Spleen (tissue), 11 donors: ENCODE results near the gene PALM. TPM values are rescaled to one million over a fixed set of nuclear protein-coding genes. Genes with fewer than 3 reads are reported as not detected.
"Not testable (repeated sequence)": the region's sequence is repeated elsewhere in the genome, so short reads cannot be mapped to it uniquely, and the experiment has no call there.

Source experiments
- DNase-seq: peaks from one replicate; pipeline ENCODE4 v3.0.0-alpha.2; 2020
- H3K27ac ChIP-seq, 8 donors: fragments of 200-600 bp; sonication (generic) in 7 of 8; 1 replicate in 4 of 8; 2 replicates in 4 of 8; pipeline versions ENCODE4 v1.5.0 to v1.8.0; 2016 to 2021; ENCODE audit warnings: inconsistent platforms in 4 of 8, mild to moderate bottlenecking in 4 of 8, moderate library complexity in 1 of 8
- H3K27me3 ChIP-seq, 7 donors: fragments of 200-600 bp; sonication (generic) in 6 of 7; replicated peaks in 1 of 7; 1 replicate in 4 of 7; 2 replicates in 3 of 7; pipeline versions ENCODE4 v1.5.0 to v1.8.0; 2016 to 2021; ENCODE audit warnings: inconsistent platforms in 3 of 7, mild to moderate bottlenecking in 1 of 7
- H3K36me3 ChIP-seq, 6 donors: fragments of 200-600 bp; sonication (generic) in 5 of 6; 1 replicate in 4 of 6; 2 replicates in 2 of 6; pipeline versions ENCODE4 v1.5.0 to v1.8.0; 2016 to 2021; ENCODE audit warnings: inconsistent platforms in 2 of 6
- H3K4me1 ChIP-seq, 6 donors: fragments of 200-600 bp; sonication (generic) in 5 of 6; 1 replicate in 3 of 6; 2 replicates in 3 of 6; pipeline versions ENCODE4 v1.5.0 to v1.8.0; 2016 to 2021; ENCODE audit warnings: inconsistent platforms in 3 of 6
- H3K4me3 ChIP-seq, 8 donors: fragments of 200-600 bp; sonication (generic) in 7 of 8; 1 replicate in 4 of 8; 2 replicates in 4 of 8; pipeline versions ENCODE4 v1.5.0 to v1.8.0; 2016 to 2021; ENCODE audit warnings: inconsistent platforms in 4 of 8, mild to moderate bottlenecking in 4 of 8, moderate library complexity in 2 of 8
- H3K9me3 ChIP-seq, 8 donors: fragments of 200-600 bp; sonication (generic) in 7 of 8; 1 replicate in 4 of 8; 2 replicates in 4 of 8; pipeline versions ENCODE4 v1.5.0 to v1.8.0; 2016 to 2021; ENCODE audit warnings: inconsistent platforms in 4 of 8
- CTCF ChIP-seq, 11 experiments: fragments of 200-600 bp in 7 of 11; fragments of 450-650 bp in 4 of 11; sonication (generic) in 4 of 11; IDR thresholded peaks in 8 of 11; conservative IDR thresholded peaks in 3 of 11; 1 replicate in 7 of 11; 2 replicates in 4 of 11; pipeline versions ENCODE4 v1.4.0 to v1.8.0; 2016 to 2021; ENCODE audit warnings: antibody characterized with exemption in 11 of 11, inconsistent platforms in 4 of 11, mild to moderate bottlenecking in 1 of 11
- POLR2A ChIP-seq, 3 donors: fragments of 450-650 bp; IDR thresholded peaks; one replicate each; pipeline ENCODE4 v1.5.1; 2017; ENCODE audit warnings: antibody characterized with exemption in 3 of 3, mild to moderate bottlenecking in 1 of 3
- POLR2AphosphoS5 ChIP-seq, 3 donors: sonication (generic); formaldehyde crosslinking; IDR thresholded peaks; one replicate each; pipeline ENCODE4 v1.5.1; 2017; ENCODE audit warnings: antibody characterized with exemption in 3 of 3
- WGBS, 5 donors: extraction: QIAGEN DNeasy Blood & Tissue Kit in 3 of 5; methylation state at CpG; one replicate each; pipeline versions ENCODE4 v1.1.5 to v1.1.7; 2013 to 2018; 5-methylcytosine and 5-hydroxymethylcytosine counted together
- intact Hi-C: fragments of 100-400 bp; cut with DNase I; formaldehyde crosslinking; loops from one replicate; pipeline ENCODE4 v1.15.0; 2023; ENCODE audit warnings: low total_unique reads
- polyA plus RNA-seq, 3 donors: library from polyadenylated mRNA; stranded (reverse); fragments of 200-250 nt; gene quantifications; one replicate each; pipeline ENCODE4 v1.2.1, GENCODE V29; 2013
- total RNA-seq, 7 donors: library from RNA; depleted of rRNA in 3 of 7; stranded (reverse); fragments of >200 nt in 3 of 7; fragmentation: NEBNext Ultra II Directional in 4 of 7; extraction: Animal tissue kit (Norgen Biotek cat#: 25700) in 4 of 7; gene quantifications; one replicate each; pipeline versions ENCODE4 v1.1.0 to v1.2.1, GENCODE V29; 2016 to 2021
- donor health status: healthy with polysubstance abuse.
- donor health status: DM: no; HTN: no; CAD: no; lungs with moderate emphysema.
- donor health status: DM: no; HTN: no; CAD: no.
- donor health status: Bipolar disorder and iron deficiency.
- donor health status: healthy.
- donor health status: DM: no; HTN: no; CAD: no.
- donor health status: DM: yes; HTN: yes; CAD: no.

The PALM gene
- total and polyA plus RNA-seq, 10 donors, result 6.0 to 80.1 (median 27.0) TPM

- 67 to 81% (median 77%) methylated on average over 16 to 18 of the region's 18 CpGs for WGBS, 5 donors
- no peak overlapping the region for H3K4me3 ChIP-seq
- TF ChIP-seq POLR2AphosphoS5 (IDR thresholded peaks at IDR 0.05) (no peak), CTCF (IDR thresholded peaks at IDR 0.05 in 8 of 11, conservative IDR thresholded peaks at IDR 0.05 in 3 of 11) (no peak), POLR2A (IDR thresholded peaks at IDR 0.05) (no peak)
- H3K27ac ChIP-seq, result no peak overlapping the region
- no peaks in the 10 kb centered on the region for H3K36me3 ChIP-seq
- no peak for DNase-seq
- H3K27me3 ChIP-seq, result peaks cover 0 to 13% (median 8%) of the 10 kb centered on the region in 7 donors
- H3K4me1 ChIP-seq, result peaks cover 0 to 9% (median 5%) of the 10 kb centered on the region in 6 donors
- H3K9me3 ChIP-seq, result no peaks in the 10 kb centered on the region
- intact Hi-C loops, result no loop called here
Measured at GRCh38 chr19:690203-690602, 18.5 kb upstream of the PALM start.

GRCh38 chr19:694481-695351, 14.0 kb upstream of the PALM start:
- peaks cover 0 to 36% (median 17%) of the 10 kb centered on the region in 6 donors for H3K4me1 ChIP-seq
- peak overlapping the region in 1 of 8 donors; percentile 33 for H3K4me3 ChIP-seq
- TF ChIP-seq CTCF (IDR thresholded peaks at IDR 0.05 in 8 of 11, conservative IDR thresholded peaks at IDR 0.05 in 3 of 11), result no peak
- TF ChIP-seq POLR2A (IDR thresholded peaks at IDR 0.05), result no peak
- TF ChIP-seq POLR2AphosphoS5 (IDR thresholded peaks at IDR 0.05), result no peak
- 18 to 24% (median 20%) methylated on average over 24 to 41 of the region's 41 CpGs for WGBS, 5 donors
- H3K27ac ChIP-seq, result no peak overlapping the region
- peaks cover 0 to 56% (median 17%) of the 10 kb centered on the region in 7 donors for H3K27me3 ChIP-seq
- H3K9me3 ChIP-seq, result no peaks in the 10 kb centered on the region
- intact Hi-C loops, result no loop called here
- no peak for DNase-seq
- H3K36me3 ChIP-seq, result no peaks in the 10 kb centered on the region

GRCh38 chr19:695352-695949, 13.3 kb upstream of the PALM start, which contains the start of gene PRSS57:
Gene PRSS57, minus strand, starts transcription at chr19:695452. Its CDS starts 22 bp downstream, at chr19:695430.
- Histone ChIP-seq H3K4me1 (peaks cover 0 to 39% (median 17%) of the 10 kb centered on the region in 6 donors), H3K27ac (no peak within 1 kb of the TSS), H3K27me3 (peaks cover 0 to 61% (median 17%) of the 10 kb centered on the region in 7 donors), H3K9me3 (no peaks in the 10 kb centered on the region), H3K36me3 (no peaks in the 10 kb centered on the region), H3K4me3 (peak within 1 kb of the TSS in 1 of 8 donors; percentile 33)
- DNase-seq, result no peak
- 22 to 50% (median 29%) methylated on average over 14 to 31 of the region's 31 CpGs for WGBS, 5 donors
- TF ChIP-seq CTCF (IDR thresholded peaks at IDR 0.05 in 8 of 11, conservative IDR thresholded peaks at IDR 0.05 in 3 of 11) (no peak), POLR2A (IDR thresholded peaks at IDR 0.05) (no peak), POLR2AphosphoS5 (IDR thresholded peaks at IDR 0.05) (no peak)
- intact Hi-C loops, result no loop called here

- DNase-seq, H3K9me3 ChIP-seq, intact Hi-C loops, H3K36me3 ChIP-seq, H3K4me3 ChIP-seq: not testable (repeated sequence)
- WGBS, 5 donors, result 75 to 92% (median 82%) methylated on average over 15 of the region's 15 CpGs
- H3K27ac ChIP-seq, result peak overlapping the region in 1 of 8 donors; percentile 70
- peaks cover 0 to 89% (median 17%) of the 10 kb centered on the region in 7 donors for H3K27me3 ChIP-seq
- peaks cover 0 to 55% (median 25%) of the 10 kb centered on the region in 6 donors for H3K4me1 ChIP-seq
Measured at GRCh38 chr19:698529-698928, 10.2 kb upstream of the PALM start.

GRCh38 chr19:699885-700284, 8.8 kb upstream of the PALM start:
- H3K9me3 ChIP-seq, intact Hi-C loops, DNase-seq, H3K36me3 ChIP-seq, H3K4me3 ChIP-seq: not testable (repeated sequence)
- Histone ChIP-seq H3K27me3 (peaks cover 0 to 92% (median 12%) of the 10 kb centered on the region in 7 donors), H3K27ac (peak overlapping the region in 2 of 8 donors; percentile 70 to 77), H3K4me1 (peaks cover 3 to 63% (median 33%) of the 10 kb centered on the region in 6 donors)
- 53 to 68% (median 61%) methylated on average over 11 to 14 of the region's 14 CpGs for WGBS, 5 donors

- Histone ChIP-seq H3K4me1 (peaks cover 3 to 48% (median 25%) of the 10 kb centered on the region in 6 donors), H3K27me3 (peaks cover 0 to 79% (median 0%) of the 10 kb centered on the region in 7 donors), H3K4me3 (peak overlapping the region in 4 of 8 donors; percentile 30 to 59 (median 41)), H3K27ac (peak overlapping the region in 6 of 8 donors; percentile 51 to 84 (median 78))
- intact Hi-C loops, H3K36me3 ChIP-seq, H3K9me3 ChIP-seq, DNase-seq: not testable (repeated sequence)
- 54 to 69% (median 65%) methylated on average over 6 of the region's 6 CpGs for WGBS, 5 donors
Measured at GRCh38 chr19:702847-703246, 5.9 kb upstream of the PALM start.
